CD14-positive monocyte (primary cell): Measurements from ENCODE around the gene GABARAPL1. TPM values are rescaled to one million over a fixed set of nuclear protein-coding genes. Genes with fewer than 3 reads are reported as not detected.

Experiments used
- DNase-seq, 3 donors: peaks; one replicate each; pipeline ENCODE4 v3.0.0-alpha.2; 2011 to 2022
- H2AFZ ChIP-seq: 2 replicates; pipeline ENCODE4 v1.6.0; 2012; ENCODE audit warnings: mild to moderate bottlenecking, low read depth, low read length, inconsistent platforms; ENCODE audit not compliant: insufficient read depth, poor library complexity, severe bottlenecking
- H3K27ac ChIP-seq, 2 donors: 1 replicate in 1 of 2; 2 replicates in 1 of 2; pipeline ENCODE4 v1.5.1; 2012 to 2013; ENCODE audit warnings: low read length in 2 of 2, control low read depth in 1 of 2, inconsistent platforms in 1 of 2, low read depth in 1 of 2, mild to moderate bottlenecking in 1 of 2
- H3K27me3 ChIP-seq, 2 donors: one replicate each; pipeline versions ENCODE4 v1.6.0 to v1.6.1; 2011 to 2013; ENCODE audit warnings: low read length in 2 of 2; ENCODE audit not compliant: control insufficient read depth in 2 of 2, insufficient read depth in 2 of 2
- H3K36me3 ChIP-seq, 2 donors: replicated peaks in 1 of 2; 1 replicate in 1 of 2; 2 replicates in 1 of 2; pipeline versions ENCODE4 v1.5.1 to v1.6.1; 2012 to 2013; ENCODE audit warnings: low read length in 2 of 2, control low read depth in 1 of 2, inconsistent platforms in 1 of 2, mild to moderate bottlenecking in 1 of 2; ENCODE audit not compliant: insufficient read depth in 2 of 2, control insufficient read depth in 1 of 2
- H3K4me1 ChIP-seq, 2 donors: 1 replicate in 1 of 2; 2 replicates in 1 of 2; pipeline versions ENCODE4 v1.5.1 to v1.6.1; 2012 to 2013; ENCODE audit warnings: low read length in 2 of 2, control low read depth in 1 of 2, inconsistent platforms in 1 of 2, mild to moderate bottlenecking in 1 of 2, moderate library complexity in 1 of 2; ENCODE audit not compliant: insufficient read depth in 2 of 2, control insufficient read depth in 1 of 2
- H3K4me2 ChIP-seq: replicated peaks from 2 replicates; pipeline ENCODE3; 2012; ENCODE audit warnings: low read length, moderate library complexity, mild to moderate bottlenecking; ENCODE audit not compliant: poor library complexity, severe bottlenecking; ENCODE audit errors: extremely low read depth
- H3K4me3 ChIP-seq, 3 experiments: fragments of 200-600 bp in 1 of 3; sonication (generic) in 1 of 3; replicated peaks in 1 of 3; 1 replicate in 2 of 3; 2 replicates in 1 of 3; pipeline ENCODE4 v1.5.1; 2011 to 2013; ENCODE audit warnings: low read length in 3 of 3, mild to moderate bottlenecking in 3 of 3, control low read depth in 2 of 3, low read depth in 2 of 3, inconsistent platforms in 1 of 3, moderate library complexity in 1 of 3
- H3K79me2 ChIP-seq: 2 replicates; pipeline ENCODE4 v1.6.0; 2012; ENCODE audit warnings: mild to moderate bottlenecking, control low read depth, inconsistent platforms, low read length, moderate library complexity; ENCODE audit not compliant: insufficient read depth
- H3K9ac ChIP-seq: 2 replicates; pipeline ENCODE4 v1.6.0; 2017; ENCODE audit warnings: low read length, mild to moderate bottlenecking; ENCODE audit not compliant: insufficient read depth, poor library complexity, severe bottlenecking
- H3K9me3 ChIP-seq, 2 donors: replicated peaks in 1 of 2; 1 replicate in 1 of 2; 2 replicates in 1 of 2; pipeline versions ENCODE4 v1.5.1 to v1.6.1; 2012 to 2013; ENCODE audit warnings: low read length in 2 of 2, control low read depth in 1 of 2; ENCODE audit not compliant: control insufficient read depth in 1 of 2, insufficient read depth in 1 of 2
- H4K20me1 ChIP-seq: 2 replicates; pipeline ENCODE4 v1.6.0; 2012; ENCODE audit warnings: mild to moderate bottlenecking, low read length, control low read depth, moderate library complexity; ENCODE audit not compliant: insufficient read depth
- H3K27ac Mint-ChIP-seq, 7 donors: one replicate each; pipeline ENCODE4 v1.8.0; 2020; ENCODE audit warnings: mild to moderate bottlenecking in 7 of 7, mixed read lengths in 7 of 7, moderate library complexity in 6 of 7, inconsistent platforms in 2 of 7
- H3K27me3 Mint-ChIP-seq, 3 donors: one replicate each; pipeline ENCODE4 v1.8.0; 2021 to 2022; ENCODE audit warnings: low read depth in 3 of 3, mild to moderate bottlenecking in 3 of 3, mixed read lengths in 3 of 3, moderate library complexity in 3 of 3, inconsistent platforms in 1 of 3
- H3K36me3 Mint-ChIP-seq, 2 donors: one replicate each; pipeline ENCODE4 v1.8.0; 2020; ENCODE audit warnings: mixed read lengths in 2 of 2, inconsistent platforms in 1 of 2, mild to moderate bottlenecking in 1 of 2
- H3K4me1 Mint-ChIP-seq: one replicate; pipeline ENCODE4 v1.8.0; 2020; ENCODE audit warnings: mild to moderate bottlenecking, mixed read lengths
- H3K4me3 Mint-ChIP-seq, 2 donors: one replicate each; pipeline ENCODE4 v1.8.0; 2020; ENCODE audit warnings: mild to moderate bottlenecking in 2 of 2, mixed read lengths in 2 of 2, moderate library complexity in 1 of 2
- H3K9me3 Mint-ChIP-seq, 7 donors: one replicate each; pipeline ENCODE4 v1.8.0; 2020 to 2022; ENCODE audit warnings: mixed read lengths in 7 of 7, mild to moderate bottlenecking in 6 of 7, moderate library complexity in 6 of 7, inconsistent platforms in 2 of 7
- CTCF ChIP-seq: fragments of 200-600 bp; IDR thresholded peaks from one replicate; pipeline ENCODE4 v1.8.0; 2022; ENCODE audit warnings: antibody characterized with exemption, mild to moderate bottlenecking
- WGBS: methylation state at CpG from one replicate; pipeline ENCODE4 v1.1.5; 2013; ENCODE audit warnings: missing lambda C conversion rate; ENCODE audit not compliant: insufficient coverage; 5-methylcytosine and 5-hydroxymethylcytosine counted together
- intact Hi-C, 2 donors: fragments of 100-400 bp; cut with micrococcal nuclease; formaldehyde crosslinking; loops; one replicate each; pipeline versions ENCODE4 v1.15.0 to v1.15.1; 2023
- polyA plus RNA-seq, 3 donors: library from polyadenylated mRNA; depleted of rRNA in 1 of 3; unstranded in 2 of 3; stranded (reverse) in 1 of 3; fragments of 300-500 nt in 2 of 3; fragments of >200 nt in 1 of 3; fragmentation: Illumina TruSeq in 2 of 3; gene quantifications; 1 replicate in 2 of 3; 2 replicates in 1 of 3; pipeline ENCODE4 v1.2.3, GENCODE V29; 2012 to 2021

The GABARAPL1 gene
- polyA plus RNA-seq, 3 donors: 13.1 to 291 (median 15.5) TPM

- no peaks in the 10 kb centered on the region for H3K9me3 Mint-ChIP-seq
- intact Hi-C loops: no loop called here
These were observed 36.6 kb upstream of the GABARAPL1 start for GRCh38 chr12:10175846-10176636.

GRCh38 chr12:10178821-10179220 is 33.9 kb upstream of the GABARAPL1 start, which contains the start of gene TMEM52B:
Gene TMEM52B, plus strand, starts transcription at chr12:10179032. Its CDS starts 543 bp downstream, at chr12:10179575.
- Histone ChIP-seq H3K9ac (no peak within 1 kb of the TSS), H3K4me1 (peaks cover 22 to 29% of the 10 kb centered on the region in 2 donors), H3K27ac (no peak within 1 kb of the TSS), H2AFZ (no peak within 1 kb of the TSS), H3K36me3 (no peaks in the 10 kb centered on the region), H4K20me1 (no peaks in the 10 kb centered on the region), H3K79me2 (no peaks in the 10 kb centered on the region), H3K27me3 (no peaks in the 10 kb centered on the region), H3K4me3 (no peak within 1 kb of the TSS), H3K4me2 (no peak within 1 kb of the TSS), H3K9me3 (no peaks in the 10 kb centered on the region)
- no peak for DNase-seq
- Mint-ChIP-seq H3K27me3 (no peaks in the 10 kb centered on the region), H3K9me3 (no peaks in the 10 kb centered on the region), H3K4me3 (no peak within 1 kb of the TSS), H3K4me1 (peaks cover 32% of the 10 kb centered on the region), H3K27ac (peak within 1 kb of the TSS in 4 of 7 donors; percentile 16 to 86 (median 62)), H3K36me3 (no peaks in the 10 kb centered on the region)
- intact Hi-C loops: no loop called here
- 86% methylated on average over 1 of the region's 4 CpGs for WGBS
- no peak for TF ChIP-seq CTCF

More at GRCh38 chr12:10175846-10176636, 36.6 kb upstream of the GABARAPL1 start:
- peaks cover 18 to 24% of the 10 kb centered on the region in 2 donors for H3K4me1 ChIP-seq
- WGBS: 96% methylated on average over 4 of the region's 5 CpGs
- no peaks in the 10 kb centered on the region for H3K9me3 ChIP-seq
- H3K27me3 ChIP-seq: no peaks in the 10 kb centered on the region
- no peak for DNase-seq
- no peak overlapping the region for H2AFZ ChIP-seq
- no peaks in the 10 kb centered on the region for H3K36me3 ChIP-seq
- TF ChIP-seq CTCF: no peak
- H3K9ac ChIP-seq: no peak overlapping the region
- no peak overlapping the region for H3K27ac ChIP-seq
- H3K79me2 ChIP-seq: no peaks in the 10 kb centered on the region
- H3K4me2 ChIP-seq: no peak overlapping the region
- Mint-ChIP-seq H3K4me3 (no peak overlapping the region), H3K27ac (peak overlapping the region in 1 of 7 donors; percentile 9), H3K27me3 (no peaks in the 10 kb centered on the region), H3K36me3 (no peaks in the 10 kb centered on the region), H3K4me1 (peaks cover 24% of the 10 kb centered on the region)
- H3K4me3 ChIP-seq: no peak overlapping the region
- no peaks in the 10 kb centered on the region for H4K20me1 ChIP-seq
